NCI-H748 (cell line): Measurements from ENCODE around the gene RAD51AP2.

Experiments
- DNase-seq: peaks from one replicate; lab custom pipeline; 2025; ENCODE audit not compliant: unreplicated experiment; lab: John Stamatoyannopoulos, UW

The RAD51AP2 gene

DNA sequence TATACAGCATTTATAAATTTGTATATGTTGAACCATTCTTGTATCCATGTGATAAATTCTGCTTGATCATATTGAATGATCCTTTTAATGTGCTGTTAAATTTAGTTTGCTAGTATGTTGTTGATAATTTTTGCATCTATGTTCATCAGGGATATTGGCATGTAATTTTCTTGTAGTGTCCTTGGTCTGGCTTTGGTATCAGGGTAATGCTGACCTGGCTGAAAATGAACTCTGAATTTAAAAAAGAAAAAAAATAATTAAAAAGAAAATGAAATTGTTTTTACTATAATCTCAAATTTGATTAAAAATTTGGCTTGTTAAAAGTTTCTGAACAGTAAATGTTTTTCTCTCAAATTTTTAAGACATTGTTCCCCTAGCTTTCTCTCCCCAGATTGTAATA is 46.3 kb downstream of the RAD51AP2 start:
- DNase-seq: no peak

DNA sequence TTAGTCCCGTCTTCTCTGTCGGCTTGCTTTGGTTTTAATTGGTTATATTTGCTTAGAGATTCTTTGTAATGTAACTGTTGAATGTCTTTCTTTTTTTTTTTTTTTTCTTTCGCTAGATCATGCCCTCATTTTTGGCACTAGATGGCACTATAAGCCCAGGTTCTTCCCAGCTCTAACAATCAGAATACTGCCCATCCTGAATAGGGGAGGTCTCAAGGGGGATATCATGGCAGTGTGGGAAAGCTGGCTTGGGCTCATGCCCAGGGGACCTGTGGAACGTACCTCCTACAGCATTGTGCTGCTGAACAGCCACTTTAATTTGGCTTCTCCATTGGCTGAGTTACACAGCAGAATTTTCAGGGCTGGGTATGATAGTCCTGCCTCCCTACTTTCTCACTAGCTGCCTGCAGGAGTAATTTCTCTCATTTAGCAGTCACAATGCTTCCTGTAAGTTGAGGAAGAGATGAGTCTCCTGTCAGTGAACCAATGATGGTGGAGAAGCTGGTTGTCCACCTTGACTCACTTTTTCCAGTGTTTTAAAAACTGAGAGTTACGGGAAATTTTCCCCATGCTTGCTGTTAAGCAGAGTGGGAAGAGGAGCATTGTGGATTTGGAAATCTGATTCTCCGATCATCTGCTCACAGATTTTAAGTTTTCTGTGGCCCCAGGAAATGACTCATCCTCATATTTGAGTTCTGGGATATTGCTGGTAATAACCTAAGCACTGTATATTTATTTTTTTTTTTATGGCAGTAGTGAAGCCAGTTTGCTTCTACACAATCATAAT is 47.2 kb downstream of the RAD51AP2 start:
- DNase-seq: peak; percentile 33

DNA sequence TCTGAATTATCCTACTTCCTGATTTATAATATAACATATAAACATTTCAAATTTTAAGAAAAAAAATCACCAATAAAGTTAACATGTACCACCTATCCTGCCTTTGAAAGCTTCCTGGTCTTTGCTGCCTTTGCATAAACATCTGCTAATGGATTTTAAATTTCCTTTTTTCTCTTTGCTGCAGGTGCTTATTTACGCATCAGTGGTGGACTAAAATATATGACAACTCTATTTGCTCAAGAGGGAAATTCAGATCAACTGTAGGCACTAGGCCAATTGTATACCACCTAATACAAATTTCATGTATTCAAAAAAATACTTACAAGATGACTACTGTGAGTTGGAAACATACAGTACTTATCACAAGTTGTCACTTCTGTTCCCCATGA is 57.2 kb downstream of the RAD51AP2 start:
- no peak for DNase-seq
